HG03342 (cell line): Measurements from ENCODE around the gene SMYD3.

Source experiments
- ATAC-seq: cut with Tn5 transposase; IDR thresholded peaks from one replicate; pipeline ENCODE4 v1.9.1; 2021; ENCODE audit warnings: mild to moderate bottlenecking, moderate library complexity; ENCODE audit not compliant: unreplicated experiment

Gene SMYD3

GRCh38 chr1:246001837-246002230, 505.2 kb downstream of the SMYD3 start:
- no peak for ATAC-seq

DNA sequence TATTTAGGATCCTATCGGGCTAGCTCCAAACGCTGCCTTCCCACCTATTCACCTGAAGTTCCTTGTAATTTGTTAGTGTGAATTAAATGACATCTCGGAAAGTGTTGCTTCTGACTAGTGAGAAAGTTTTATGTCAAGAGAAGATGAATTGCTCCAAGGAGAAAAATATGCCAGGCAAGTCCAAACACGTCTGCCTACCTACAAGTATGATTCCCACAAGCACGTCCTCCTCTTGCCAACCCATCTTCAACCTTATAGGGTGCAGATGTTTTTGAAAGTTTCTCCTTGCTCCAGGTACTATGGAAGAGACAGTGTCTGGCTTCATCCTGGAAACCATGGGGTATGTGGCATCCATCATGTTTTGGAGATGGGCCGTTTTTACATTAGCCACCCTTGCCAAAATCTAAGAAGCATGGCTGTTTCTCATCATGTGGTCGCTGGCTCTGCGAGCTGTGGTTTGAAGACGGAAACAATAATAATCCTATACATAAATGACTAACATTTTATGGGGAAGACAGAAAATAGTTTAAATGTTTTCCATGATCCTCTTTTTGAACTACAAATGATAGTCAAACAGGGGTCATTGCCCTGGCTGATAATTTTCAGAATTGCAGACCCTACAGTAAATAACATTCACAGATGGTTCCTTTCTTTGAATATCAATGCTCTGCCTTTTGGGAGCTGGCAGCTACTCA, 505.8 kb downstream of the SMYD3 start:
- no peak for ATAC-seq

DNA sequence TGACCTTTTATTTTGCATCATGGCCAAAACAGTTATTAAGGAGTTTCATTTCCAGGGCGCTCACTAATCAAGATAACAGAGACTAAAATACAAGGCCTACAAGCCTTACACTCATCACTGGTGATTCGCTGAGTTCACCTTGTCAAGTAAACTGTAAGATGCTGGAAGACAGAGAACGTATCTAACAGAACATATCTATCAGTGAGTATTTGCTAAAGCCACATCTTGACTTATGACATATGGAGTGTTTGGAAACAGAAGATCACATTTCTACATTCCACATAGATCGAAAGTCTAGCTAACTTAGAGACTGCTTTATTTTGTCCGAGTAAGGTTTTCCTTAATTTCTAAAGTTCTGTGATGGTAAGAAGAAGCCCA, 506.5 kb downstream of the SMYD3 start:
- ATAC-seq: no peak

DNA sequence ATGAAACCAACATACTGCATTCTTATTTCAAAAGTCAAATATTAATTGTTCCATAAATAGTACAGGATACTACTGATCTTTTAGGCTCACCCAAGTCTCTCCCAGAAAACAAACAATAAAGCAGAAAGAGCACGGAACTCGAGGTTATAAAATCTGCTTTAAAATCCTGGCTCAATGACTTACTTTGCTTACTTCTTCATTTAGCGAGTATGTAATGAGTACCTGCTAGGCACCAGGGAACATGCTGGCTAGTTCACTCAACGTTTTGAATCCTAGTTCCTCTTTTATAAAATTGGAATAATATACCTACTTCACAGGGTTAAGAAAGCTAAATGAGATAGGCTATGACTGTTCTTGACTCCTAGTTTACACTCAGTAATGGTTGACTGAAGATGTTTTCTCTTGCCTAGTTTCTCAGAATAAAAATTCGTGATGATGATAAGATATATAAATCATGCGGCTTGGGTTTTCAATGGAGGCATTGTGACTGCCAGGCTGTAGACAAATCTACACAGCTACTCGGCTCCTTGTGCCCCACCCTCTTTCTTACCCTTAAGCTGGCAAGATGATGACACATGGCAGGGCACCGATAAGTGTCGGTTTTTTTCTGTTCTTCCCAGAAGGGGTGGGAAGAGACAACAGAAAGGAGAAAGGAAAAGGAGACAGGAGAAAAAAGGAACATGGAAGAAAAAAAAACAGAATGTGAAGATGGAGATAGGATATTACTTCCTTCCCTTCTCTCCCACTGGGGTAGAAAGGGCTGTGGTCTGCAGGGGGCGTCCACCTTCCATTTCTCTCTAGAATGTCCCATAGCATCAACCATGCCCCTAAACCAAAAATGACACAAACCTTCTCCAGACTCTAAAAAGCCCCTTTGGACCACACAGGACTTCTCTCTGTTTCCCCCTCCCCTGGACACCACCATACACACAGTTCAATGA, 507.1 kb downstream of the SMYD3 start:
- peak; percentile 92 for ATAC-seq

GRCh38 chr1:245997471-245998258, 509.4 kb downstream of the SMYD3 start:
- no peak for ATAC-seq

GRCh38 chr1:245996811-245997210, 510.3 kb downstream of the SMYD3 start:
- ATAC-seq: no peak

- no peak for ATAC-seq
Observed at GRCh38 chr1:245995474-245995873, 511.6 kb downstream of the SMYD3 start.

DNA sequence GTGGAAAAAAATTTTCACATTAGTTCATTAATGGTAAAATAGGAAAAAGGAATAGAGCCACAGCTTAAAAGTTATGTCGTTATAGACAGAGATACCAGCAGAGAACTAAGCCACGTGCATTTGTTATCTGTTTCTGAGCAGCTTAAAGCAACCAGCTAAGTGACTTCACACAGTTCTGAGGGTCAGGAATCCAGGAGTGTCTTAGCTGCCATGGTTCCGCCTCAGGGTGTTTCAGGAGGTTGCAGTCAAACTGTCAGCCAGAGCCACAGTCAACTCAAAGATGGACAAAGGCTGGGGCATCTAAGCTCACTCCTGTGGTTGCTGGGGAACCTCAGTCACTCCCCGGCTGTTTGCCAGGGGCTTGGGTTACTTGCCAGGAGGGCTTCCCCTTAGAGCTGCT, 515.8 kb downstream of the SMYD3 start:
- no peak for ATAC-seq

GRCh38 chr1:245990315-245991022, 516.6 kb downstream of the SMYD3 start:
- ATAC-seq: peak; percentile 84

GRCh38 chr1:245988393-245989078, 518.5 kb downstream of the SMYD3 start:
- ATAC-seq: no peak

DNA sequence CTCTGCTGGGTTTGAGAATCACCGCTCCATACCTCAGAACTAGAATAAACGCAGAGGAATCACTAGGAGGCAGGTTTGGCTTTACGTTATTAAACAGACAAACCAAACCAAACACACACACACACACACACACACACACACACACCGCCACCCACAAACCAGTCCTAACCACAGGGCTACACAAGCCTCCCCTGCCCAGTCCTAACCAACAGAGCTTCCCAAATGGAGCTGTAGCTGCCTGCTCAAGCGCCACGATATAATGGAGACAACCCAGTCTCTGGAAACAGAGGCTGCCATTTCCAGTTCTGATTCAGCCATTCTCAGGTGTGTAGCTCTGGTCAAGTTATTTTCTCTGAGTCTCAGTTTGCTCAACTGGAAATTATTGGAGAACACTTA, 519.1 kb downstream of the SMYD3 start:
- ATAC-seq: no peak

- ATAC-seq: no peak
Observed at GRCh38 chr1:245987577-245987976, 519.5 kb downstream of the SMYD3 start.

GRCh38 chr1:245987219-245987545, 519.9 kb downstream of the SMYD3 start:
- no peak for ATAC-seq

DNA sequence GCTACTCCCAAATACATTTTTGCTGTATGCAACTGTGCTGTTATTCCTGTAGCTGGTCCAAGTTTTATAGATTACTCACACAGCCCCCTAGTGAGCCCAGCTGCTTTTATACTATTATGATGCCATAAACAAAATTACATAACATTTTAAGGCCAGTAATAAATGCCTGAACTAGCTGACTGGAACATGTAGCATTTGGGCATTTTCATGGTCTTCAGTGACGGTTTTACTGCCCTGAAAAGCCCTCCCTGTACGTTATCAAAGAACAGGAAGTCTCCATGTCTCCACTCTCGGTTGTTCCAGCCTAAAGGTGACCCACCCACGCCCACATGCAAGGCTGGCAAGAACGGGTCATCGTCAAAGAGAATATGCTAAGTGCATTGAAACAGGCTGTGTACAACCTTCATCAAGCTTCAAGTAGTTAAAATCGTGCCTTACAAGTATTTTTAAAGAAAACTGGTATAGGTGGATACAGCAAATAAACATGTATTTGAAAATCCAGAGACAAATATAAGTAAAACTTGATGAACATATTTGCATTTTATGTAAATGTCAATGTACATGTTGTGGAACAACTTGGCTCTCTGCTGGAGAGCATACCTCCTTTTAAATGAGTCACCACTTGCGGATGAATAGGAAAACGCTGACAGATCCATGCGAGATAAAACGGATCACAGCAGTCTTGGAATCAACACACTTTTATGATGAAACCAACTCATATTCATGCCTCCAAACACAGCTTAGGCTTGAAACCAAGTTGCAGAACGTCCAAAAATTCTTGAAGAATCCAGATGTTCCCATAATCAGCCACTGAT, 520.5 kb downstream of the SMYD3 start:
- no peak for ATAC-seq

- no peak for ATAC-seq
Observed at GRCh38 chr1:245984390-245985155, 522.5 kb downstream of the SMYD3 start.

DNA sequence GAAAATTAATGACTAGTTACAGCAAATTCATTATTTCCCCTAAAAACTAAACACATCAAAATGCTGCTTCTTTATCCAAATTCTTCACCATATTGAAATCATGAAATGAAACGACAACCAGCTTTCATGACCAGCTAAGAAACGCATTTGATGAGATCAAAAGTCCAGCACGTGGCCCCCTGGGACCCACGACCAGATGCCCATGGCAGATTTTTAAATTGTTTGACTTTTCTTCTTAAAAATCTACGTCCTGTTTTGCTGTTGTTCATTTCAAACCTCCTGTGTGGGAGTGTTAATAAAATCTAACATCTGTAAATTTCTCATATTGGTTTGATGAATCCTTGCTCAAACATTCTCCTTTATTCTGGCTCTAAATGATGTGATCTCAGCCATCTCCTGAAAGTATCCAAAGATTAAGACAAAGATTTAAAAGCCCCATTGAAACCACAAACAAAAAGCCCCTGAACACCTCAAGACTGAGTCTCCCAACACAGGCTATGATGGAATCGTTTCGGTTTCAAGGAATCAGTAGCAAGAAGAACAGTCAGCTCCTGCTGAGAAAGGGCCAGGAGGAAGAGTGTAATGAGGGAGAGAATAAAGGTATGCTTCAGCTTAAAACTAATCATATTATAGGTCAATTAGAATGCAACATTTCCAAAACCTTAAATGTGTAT, 523.6 kb downstream of the SMYD3 start:
- no peak for ATAC-seq

- no peak for ATAC-seq
Observed at GRCh38 chr1:245979589-245979988, 527.5 kb downstream of the SMYD3 start.

DNA sequence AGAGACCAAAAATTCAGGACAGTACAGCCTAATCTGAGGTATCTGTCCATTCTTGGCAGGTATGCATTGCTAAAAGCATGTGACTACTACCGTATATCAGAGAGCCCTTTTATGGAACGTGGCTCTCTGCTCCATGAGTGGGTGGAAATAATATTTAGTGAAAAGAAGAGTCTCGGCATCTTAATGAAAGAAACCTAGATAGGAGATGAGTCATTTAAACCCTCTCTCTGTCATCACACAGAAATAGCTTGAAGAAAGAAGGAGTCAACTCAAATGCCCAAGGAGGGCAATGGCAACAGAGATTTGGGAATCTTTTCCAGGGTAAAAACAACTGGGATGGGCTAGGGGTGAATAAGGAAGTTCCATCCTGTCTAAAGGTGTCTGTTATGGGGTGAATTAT, 528.2 kb downstream of the SMYD3 start:
- ATAC-seq: no peak
